ENCODE data around the gene TOMM7.
"Not testable (repeated sequence)": the region's sequence is repeated elsewhere in the genome, so short reads cannot be mapped to it uniquely, and the experiment has no call there.

DNA sequence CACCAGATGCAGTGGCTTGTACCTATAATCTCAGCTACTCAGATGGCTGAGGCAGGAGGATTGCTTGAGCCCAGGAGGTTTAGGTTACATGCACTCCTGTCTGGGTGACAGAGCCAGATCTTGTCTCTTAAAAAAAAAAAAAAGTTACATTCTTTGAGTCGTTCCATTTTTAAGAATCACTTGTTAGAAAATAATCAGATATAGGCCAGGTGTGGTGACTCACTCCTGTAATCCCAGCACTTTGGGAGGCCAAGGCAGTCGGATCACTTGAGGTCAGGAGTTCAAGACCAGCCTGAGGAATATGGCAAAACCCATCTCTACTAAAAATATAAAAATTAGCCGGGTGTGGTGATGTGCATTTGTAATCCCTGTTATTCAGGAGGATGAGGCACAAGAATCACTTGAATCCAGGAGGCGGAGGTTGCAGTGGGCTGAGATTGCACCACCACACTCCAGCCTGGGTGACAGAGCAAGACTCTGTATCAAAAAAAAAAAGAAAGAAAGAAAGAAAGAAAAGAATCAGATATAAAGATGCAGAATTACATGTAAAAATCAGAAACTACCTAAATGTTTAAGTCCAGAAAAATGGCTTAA is 42.8 kb downstream of the TOMM7 start:
- not testable (repeated sequence) for TF ChIP-seq POLR2A, POLR2AphosphoS5 (IDR thresholded peaks at IDR 0.05; ENCODE audit: low read depth, low read length)
